Measurements from ENCODE around the gene NTHL1.

The NTHL1 gene

DNA sequence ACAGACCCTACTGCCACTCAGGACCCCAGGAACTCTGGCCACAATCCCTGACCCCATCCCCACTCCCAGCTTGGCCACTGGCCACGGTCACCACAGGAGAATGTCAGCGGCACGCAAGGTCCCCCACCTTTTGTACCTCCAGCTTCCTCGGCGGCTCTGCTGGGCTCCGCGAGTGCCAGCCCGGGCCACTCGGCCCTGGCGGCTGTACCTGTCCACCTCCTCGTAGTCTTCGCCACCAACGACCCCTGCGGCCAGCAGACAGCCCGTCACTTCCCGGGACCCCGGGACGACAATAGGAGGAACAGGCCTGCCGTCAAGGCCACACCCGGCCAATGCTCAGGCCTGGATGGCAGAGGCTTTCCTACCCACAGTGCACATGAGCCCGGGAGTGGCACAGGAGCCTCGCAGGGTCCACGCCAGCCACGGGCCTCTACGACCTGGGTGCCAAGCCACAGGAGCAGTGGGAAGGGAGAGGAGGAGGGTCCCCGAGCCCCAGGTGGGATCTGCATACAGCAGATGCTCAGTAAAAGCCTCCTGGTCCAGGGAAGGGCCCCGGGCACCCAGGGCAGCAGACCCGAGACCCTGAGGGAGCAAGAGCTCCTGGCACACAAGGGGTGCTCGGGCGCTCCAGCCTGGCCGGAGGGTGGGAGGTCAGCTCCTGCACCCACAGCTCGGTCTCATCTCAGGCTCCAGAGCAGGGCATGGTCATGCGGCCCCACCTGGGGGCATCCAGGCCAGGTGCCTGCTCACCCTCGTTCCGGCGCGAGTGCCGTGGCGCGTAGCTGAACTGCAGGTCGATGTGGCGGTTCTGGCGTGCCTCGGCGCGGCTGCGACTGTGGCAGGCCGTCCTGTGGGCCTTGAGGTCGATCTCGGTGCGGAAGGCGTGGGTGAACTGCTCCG lies 45.9 kb downstream of the NTHL1 start:
- Histone ChIP-seq H3K27ac (no peak overlapping the region), H3K4me3 (ENCODE audit: low read depth, low read length) (no peak overlapping the region), H3K27me3 (ENCODE audit: insufficient read depth, low read depth, severe bottlenecking) (no peaks in the 10 kb centered on the region), H3K9me3 (ENCODE audit: severe bottlenecking) (no peaks in the 10 kb centered on the region), H3K36me3 (peaks cover 80% of the 10 kb centered on the region)
- DNase-seq = no peak
- TF ChIP-seq, protein P1, sequence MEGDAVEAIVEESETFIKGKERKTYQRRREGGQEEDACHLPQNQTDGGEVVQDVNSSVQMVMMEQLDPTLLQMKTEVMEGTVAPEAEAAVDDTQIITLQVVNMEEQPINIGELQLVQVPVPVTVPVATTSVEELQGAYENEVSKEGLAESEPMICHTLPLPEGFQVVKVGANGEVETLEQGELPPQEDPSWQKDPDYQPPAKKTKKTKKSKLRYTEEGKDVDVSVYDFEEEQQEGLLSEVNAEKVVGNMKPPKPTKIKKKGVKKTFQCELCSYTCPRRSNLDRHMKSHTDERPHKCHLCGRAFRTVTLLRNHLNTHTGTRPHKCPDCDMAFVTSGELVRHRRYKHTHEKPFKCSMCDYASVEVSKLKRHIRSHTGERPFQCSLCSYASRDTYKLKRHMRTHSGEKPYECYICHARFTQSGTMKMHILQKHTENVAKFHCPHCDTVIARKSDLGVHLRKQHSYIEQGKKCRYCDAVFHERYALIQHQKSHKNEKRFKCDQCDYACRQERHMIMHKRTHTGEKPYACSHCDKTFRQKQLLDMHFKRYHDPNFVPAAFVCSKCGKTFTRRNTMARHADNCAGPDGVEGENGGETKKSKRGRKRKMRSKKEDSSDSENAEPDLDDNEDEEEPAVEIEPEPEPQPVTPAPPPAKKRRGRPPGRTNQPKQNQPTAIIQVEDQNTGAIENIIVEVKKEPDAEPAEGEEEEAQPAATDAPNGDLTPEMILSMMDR (IDR thresholded peaks at IDR 0.05; ENCODE audit: low read depth, low read length) = no peak

DNA sequence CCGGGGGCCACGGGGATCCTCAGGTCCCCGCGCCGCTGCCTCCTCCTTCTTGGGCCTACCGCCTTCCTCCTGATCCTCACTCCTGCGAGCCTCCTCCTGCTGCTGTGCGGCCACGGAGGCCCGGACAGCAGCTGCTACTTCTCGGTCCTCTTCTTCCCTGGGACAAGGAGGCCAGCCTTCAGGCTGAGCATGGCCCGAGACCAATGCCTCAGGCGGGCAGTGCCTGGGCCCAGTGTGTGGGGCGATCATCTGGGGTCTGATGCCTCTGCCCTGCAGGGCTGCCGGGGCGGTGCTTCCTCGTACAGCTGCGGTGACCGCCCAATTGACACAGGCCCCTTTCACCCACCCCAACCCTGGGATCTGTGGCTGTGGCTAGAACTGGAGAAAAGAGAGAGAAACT lies 46.6 kb downstream of the NTHL1 start:
- DNase-seq = no peak
- Histone ChIP-seq H3K36me3 (peaks cover 83% of the 10 kb centered on the region), H3K4me3 (ENCODE audit: low read depth, low read length) (no peak overlapping the region), H3K27me3 (ENCODE audit: insufficient read depth, low read depth, severe bottlenecking) (no peaks in the 10 kb centered on the region), H3K27ac (no peak overlapping the region), H3K9me3 (ENCODE audit: severe bottlenecking) (no peaks in the 10 kb centered on the region)
- TF ChIP-seq, protein P1 (IDR thresholded peaks at IDR 0.05; ENCODE audit: low read depth, low read length) = no peak

DNA sequence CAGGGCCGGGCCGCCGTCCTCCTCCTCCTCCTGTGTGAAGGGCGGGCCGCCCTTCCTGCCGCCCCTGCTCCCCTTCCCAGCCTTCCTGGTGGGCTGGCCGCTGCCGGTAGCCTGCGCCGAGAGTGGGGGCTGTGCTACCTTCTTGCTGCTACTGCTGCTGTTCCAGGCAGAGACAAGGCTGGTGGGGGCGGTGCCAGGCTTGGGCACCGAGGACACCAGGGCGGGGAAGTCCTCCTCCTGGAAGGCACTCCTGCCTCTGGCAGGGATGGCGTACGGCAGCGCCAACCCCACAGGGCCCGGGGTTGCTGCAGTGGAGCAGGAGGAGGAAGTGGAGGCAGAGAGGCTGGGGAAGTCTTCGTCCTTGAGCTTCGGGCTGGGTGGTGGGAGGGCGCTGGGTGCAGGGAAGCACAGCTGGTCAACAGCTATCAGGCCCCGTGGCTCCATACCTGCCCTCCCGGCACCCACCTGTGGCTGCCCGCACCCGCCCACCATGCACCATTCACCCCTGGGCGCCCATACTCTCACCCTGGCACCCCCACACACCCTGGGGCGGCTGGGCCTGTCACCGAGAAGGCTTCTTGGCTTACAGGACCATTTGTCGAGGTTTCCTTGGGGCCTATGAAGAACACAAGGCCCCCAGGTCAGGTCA lies 47.6 kb downstream of the NTHL1 start:
- peaks cover 79% of the 10 kb centered on the region for H3K36me3 ChIP-seq

DNA sequence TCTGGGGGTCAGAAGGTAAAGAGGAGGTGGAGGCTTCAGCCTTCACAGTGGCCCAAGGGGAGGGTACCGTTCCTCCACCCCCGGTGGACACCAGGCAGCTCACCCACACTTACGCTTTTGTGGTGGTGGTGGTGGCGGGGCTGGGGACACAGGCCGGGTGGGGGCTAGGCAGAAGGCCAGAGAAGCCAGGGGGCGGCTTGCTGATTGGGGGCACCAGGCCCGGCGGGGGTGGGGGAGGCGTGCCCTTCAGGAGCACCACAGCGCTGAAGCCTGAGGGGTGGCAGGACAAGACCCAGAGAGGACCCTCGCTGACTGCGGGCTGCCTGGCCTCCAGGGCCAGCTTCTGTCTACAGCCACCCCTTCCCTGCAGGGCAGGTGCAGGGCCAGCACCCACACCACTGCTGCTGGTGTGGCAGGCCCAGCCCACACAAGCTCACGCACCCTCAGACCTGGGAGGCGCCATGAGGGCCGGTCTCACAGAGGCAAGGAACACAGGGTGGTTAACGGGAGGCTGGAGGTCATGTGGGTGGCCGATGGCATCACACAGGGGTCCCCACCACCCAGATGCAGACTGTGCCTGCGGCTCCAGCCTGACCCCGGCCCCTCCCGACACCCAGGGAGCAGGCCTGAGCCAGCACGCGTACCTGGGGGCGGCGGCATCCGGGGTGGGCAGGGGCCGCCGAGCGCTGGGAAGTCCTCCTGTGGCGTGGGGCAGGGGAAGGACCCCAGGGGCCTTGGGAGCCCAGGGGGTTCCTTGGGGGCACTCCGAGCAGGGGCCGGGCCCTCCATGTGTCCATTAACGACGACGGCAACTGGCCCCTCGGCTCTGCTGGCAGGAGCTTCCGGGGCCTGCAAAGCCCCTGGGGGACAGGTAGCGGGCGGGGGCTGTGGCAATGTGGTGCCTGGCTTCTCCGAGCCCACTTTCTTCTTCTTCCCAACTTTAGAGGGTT lies 48.5 kb downstream of the NTHL1 start:
- no peaks in the 10 kb centered on the region for H3K27me3 ChIP-seq (ENCODE audit: insufficient read depth, low read depth, severe bottlenecking)
- TF ChIP-seq, protein P1 (IDR thresholded peaks at IDR 0.05; ENCODE audit: low read depth, low read length) = no peak
- no peaks in the 10 kb centered on the region for H3K9me3 ChIP-seq (ENCODE audit: severe bottlenecking)
- H3K36me3 ChIP-seq = peaks cover 71% of the 10 kb centered on the region
- DNase-seq = no peak
- H3K4me3 ChIP-seq (ENCODE audit: low read depth, low read length) = no peak overlapping the region
- H3K27ac ChIP-seq = no peak overlapping the region

More for the DNA sequence above, 47.6 kb downstream of the NTHL1 start:
- Histone ChIP-seq H3K9me3 (ENCODE audit: severe bottlenecking) (no peaks in the 10 kb centered on the region), H3K27ac (no peak overlapping the region), H3K4me3 (ENCODE audit: low read depth, low read length) (no peak overlapping the region), H3K27me3 (ENCODE audit: insufficient read depth, low read depth, severe bottlenecking) (no peaks in the 10 kb centered on the region)
- DNase-seq = no peak
- TF ChIP-seq, protein P1 (IDR thresholded peaks at IDR 0.05; ENCODE audit: low read depth, low read length) = no peak

DNA sequence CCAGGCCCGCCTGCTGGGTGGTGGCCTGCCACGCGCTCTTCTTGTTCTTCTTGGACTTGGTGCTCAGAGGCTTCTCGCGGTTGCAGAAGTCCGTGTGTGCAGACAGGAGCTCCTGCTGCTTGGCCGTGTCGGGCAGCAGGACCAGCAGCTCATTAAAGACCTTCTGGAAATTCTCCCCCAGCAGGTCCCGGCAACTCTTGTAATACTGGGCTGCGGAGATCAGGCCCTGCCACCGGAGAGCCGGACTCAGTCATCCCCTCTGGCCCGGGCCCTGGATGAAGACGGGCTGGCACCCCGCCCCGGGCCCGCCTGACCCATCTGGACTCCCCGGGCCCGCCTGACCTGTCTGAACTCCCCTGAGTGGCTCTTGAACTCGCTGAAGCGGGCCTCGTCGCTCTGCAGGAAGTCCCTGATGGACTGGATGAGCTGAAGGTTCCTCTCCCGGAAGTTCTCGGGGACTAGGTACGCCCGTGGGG lies 49.2 kb downstream of the NTHL1 start:
- H3K4me3 ChIP-seq (ENCODE audit: low read depth, low read length) = no peak overlapping the region
- TF ChIP-seq, protein P1 (IDR thresholded peaks at IDR 0.05; ENCODE audit: low read depth, low read length) = no peak
- H3K27ac ChIP-seq = no peak overlapping the region
- H3K36me3 ChIP-seq = peaks cover 68% of the 10 kb centered on the region
- no peaks in the 10 kb centered on the region for H3K27me3 ChIP-seq (ENCODE audit: insufficient read depth, low read depth, severe bottlenecking)
- DNase-seq = no peak
- H3K9me3 ChIP-seq (ENCODE audit: severe bottlenecking) = no peaks in the 10 kb centered on the region
